Activated naive CD4-positive, alpha-beta T cell (primary cell): ENCODE measurements around the gene GABRB2.

ENCODE experiments used
- DNase-seq, 4 experiments: peaks; one replicate each; lab custom pipeline; 2025; lab: John Stamatoyannopoulos, UW

The GABRB2 gene

DNA sequence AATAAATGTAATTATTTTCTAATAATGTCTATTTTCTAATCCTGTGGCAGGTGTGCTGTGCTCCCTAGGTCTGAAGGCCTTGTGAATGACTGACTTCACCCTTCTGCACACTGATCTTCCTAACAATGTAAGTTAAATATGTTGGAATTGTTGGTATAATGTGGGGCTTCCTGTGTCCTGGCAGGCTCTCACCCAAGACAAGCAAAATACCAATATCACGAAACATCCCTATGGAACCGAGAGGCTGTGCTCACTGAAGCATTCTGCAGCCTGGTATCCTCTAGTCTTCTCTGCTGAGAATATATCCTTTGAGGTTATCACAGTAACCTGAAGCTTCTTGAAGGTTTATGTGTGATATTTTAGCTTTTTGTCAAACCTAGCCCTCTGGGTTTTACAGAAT, 159.4 kb downstream of the GABRB2 start:
- DNase-seq, result no peak

GRCh38 chr5:161385027-161385426, 161.5 kb downstream of the GABRB2 start:
- DNase-seq, result no peak

- no peak for DNase-seq
Observed at GRCh38 chr5:161382685-161383084, 163.8 kb downstream of the GABRB2 start.

GRCh38 chr5:161380486-161380885, 166.0 kb downstream of the GABRB2 start:
- DNase-seq, result no peak

- DNase-seq, result no peak
Observed at GRCh38 chr5:161378701-161379100, 167.8 kb downstream of the GABRB2 start.

GRCh38 chr5:161376034-161376433, 170.5 kb downstream of the GABRB2 start:
- no peak for DNase-seq

GRCh38 chr5:161373345-161373707, 173.2 kb downstream of the GABRB2 start:
- no peak for DNase-seq

DNA sequence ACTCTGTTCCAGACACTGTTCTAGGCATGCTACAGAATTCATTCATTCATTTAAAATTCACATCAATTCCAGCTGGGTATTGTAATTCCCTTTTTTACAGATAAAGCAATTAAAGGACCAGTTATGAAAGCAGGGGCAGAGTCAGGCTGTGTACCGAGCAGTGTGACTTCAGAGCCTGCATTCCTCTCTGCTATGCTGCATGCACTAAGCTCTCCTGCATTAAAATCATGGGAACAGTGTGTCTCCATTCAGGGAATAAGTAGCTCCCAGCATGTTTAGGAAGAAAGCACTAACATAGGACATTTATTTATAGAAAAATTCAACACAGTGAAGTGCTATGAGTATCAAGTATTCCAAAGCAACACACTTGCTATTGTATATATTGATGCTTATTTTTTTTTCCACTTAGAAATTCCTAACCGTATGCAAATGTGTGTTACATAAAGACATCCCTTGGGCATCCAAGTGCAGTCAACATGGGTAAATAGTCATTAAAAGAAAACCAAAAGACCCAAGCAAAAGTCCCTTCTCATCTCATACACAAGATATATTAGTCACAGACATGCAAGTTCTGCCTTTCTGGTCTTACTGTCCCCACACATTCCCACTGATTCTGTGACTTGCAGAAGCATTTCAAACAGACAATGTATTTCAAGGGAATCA, 173.7 kb downstream of the GABRB2 start:
- no peak for DNase-seq

- DNase-seq, result no peak
Observed at GRCh38 chr5:161369022-161369421, 177.5 kb downstream of the GABRB2 start.

GRCh38 chr5:161358446-161358845, 188.1 kb downstream of the GABRB2 start:
- no peak for DNase-seq

DNA sequence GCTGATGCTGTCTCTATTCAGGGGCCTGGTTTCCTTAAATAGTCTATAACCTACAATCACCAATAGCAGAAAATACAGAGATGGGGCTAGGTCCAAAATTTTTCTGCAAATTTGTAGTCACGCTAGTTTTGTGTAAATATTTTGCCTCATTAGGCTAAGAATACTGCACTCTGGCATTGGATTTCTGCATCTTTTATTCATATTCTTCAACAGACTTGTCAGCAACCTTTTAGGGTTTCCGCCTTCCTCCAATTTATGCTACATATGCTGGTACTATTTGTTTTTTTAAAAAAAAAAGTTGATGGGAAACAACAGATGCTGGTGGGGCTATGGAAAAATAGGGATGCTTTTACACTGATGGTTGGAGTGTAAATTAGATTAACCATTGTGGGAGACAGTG, 202.3 kb downstream of the GABRB2 start:
- DNase-seq, result no peak

- DNase-seq, result no peak
Observed at GRCh38 chr5:161342886-161343285, 203.6 kb downstream of the GABRB2 start.

DNA sequence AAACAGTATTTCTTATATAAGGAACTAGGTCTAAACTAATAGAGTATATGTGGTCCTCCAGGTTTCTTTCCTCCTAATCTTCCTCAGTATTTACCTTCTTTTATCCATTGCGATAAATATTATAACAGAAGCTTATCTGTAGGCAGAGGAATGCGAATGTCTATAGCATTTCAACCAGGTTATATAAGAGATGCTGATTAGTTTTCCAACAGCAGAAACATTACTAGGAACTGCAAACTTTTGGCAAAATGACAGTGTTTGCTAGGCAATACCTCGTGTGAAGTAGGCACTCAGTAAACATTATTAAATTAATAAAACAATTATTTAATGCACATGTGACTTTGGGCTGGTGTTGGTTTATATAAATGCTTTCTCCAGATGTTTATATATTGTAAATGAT, 206.5 kb downstream of the GABRB2 start:
- DNase-seq, result no peak

DNA sequence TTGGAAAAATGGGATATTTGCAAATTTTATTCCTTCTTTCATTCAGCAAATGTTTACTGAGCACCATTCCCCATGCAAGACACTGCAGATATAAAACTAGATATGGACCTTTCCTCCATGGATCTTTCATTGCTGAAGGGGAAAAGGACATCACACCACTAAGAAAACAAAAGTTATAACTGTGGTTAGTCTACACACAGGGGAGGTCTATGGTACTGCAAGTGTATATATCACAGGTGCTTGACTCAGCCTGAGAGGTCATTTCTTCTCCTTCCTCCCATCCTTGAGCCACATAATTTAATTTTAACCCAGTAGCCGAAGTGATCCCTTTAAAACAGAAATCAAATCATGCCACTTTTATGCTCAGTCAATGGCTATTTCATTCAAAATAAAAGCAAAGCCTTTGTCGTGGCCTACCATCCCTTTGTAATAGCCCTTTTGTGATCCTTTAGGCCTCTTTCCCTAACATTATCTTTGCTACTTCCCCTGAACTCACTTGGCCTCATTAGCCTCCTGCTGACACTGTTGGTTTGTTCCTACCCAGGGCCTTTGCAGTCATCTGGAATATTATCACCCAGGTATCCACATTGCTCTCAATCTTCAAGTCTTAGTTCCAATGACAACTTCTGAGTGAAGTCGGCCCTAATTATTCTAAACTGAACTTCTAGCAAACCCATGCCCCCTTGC, 213.2 kb downstream of the GABRB2 start:
- DNase-seq, result no peak

DNA sequence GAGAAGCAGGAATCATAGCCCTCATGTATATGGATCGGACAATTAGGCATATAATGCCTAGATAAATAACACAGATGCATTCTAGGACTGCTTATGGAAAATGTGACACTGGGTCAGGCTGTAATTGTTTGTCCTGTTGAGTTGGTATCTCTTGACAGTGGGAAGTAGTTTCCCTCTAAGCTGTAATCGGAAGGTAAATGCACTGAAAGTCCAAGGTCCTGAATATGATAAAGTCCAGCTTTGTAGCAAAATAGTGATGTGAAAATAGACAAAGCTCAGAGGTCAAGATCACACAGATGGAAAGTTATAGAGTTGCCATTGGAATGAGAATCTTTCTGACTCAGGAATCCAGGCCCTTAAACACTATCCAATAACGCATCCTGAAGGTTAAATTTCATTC, 214.2 kb downstream of the GABRB2 start:
- DNase-seq, result no peak

DNA sequence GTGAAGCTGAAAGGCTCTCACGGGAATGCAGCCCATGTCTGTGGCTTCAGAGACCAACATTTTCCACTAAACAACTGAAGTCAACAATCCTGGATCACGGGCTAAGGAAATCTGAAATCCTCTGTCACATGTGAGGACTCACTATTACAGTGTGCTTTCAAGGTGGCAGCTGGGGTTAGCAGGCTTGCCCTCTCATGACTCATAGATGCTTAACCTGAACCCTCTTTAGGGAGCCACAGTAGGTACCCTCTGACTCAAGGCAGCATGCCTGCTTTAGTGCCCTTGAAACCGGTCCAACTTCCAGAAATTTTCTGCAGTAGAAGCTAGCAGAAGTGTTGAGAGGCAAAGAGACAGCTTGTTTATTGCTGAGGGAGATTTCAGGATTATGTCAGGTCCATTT, 232.5 kb downstream of the GABRB2 start:
- no peak for DNase-seq

DNA sequence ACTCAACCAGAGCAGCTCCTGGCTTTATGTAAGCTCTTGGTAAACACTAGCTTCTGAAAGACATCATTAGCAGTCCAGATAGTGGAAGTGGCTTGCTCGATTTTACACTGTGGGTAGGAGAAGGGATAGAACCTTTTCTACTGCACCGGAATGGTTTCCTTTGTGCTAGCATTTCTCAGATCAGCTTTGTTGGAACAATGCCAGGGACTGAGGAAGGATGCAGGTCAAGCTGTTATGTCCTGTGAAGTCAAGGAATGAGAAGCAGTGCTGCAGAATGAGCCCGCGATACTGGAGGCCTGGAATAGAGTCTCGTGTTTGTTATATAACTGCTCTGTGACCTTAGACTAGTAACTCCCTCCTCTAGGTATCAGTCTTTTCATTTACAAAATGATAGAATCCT, 233.6 kb downstream of the GABRB2 start:
- DNase-seq, result no peak

GRCh38 chr5:161311965-161312364, 234.6 kb downstream of the GABRB2 start:
- no peak for DNase-seq

GRCh38 chr5:161311146-161311708, 235.3 kb downstream of the GABRB2 start:
- no peak for DNase-seq

GRCh38 chr5:161306351-161306995, 240.1 kb downstream of the GABRB2 start:
- DNase-seq, result no peak

DNA sequence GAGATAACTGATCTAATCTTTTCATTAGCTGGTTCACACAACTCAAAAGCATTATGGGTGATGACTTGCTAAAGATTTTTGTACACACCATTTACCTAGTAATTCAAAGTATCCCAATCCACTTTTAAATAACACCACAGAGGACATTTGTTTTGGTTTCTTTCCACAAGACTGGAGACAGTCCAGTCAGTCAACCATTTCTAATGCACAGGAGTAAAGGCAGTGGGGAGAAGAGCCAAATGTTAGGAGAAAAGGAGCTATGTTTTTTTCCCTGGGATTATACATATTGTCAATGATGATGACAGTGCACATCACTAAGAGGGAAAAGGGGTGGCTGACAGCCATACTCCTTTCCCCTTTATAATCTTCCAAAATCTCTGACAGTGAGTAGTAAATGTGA, 240.9 kb downstream of the GABRB2 start:
- DNase-seq, result no peak

- DNase-seq, result no peak
Observed at GRCh38 chr5:161302559-161302958, 244.0 kb downstream of the GABRB2 start.

DNA sequence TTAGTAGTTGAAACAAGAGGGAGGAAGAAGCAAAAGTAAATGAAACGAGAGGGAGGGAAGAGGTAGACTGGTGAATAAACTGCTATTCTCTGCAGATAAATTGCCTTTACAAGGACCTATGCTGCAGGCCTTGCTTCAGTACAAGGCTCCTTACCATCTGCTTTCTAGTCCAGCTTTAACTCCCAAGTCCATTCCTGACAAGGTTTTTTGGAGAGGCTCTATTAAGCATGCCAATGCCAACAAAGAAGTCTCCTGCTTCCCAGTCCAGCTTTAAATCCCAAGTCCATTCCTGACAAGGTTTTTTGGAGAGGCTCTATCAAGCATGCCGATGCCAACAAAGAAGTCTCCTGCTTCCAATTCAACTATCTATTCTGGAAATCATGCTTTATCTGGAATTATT, 244.9 kb downstream of the GABRB2 start:
- DNase-seq, result no peak
